AG09309 (cell line): ENCODE data around the gene APOC3.

ENCODE experiments used
- DNase-seq: peaks from one replicate; pipeline ENCODE4 v3.0.0-alpha.2; 2010; ENCODE audit warnings: low read depth
- H3K4me3 ChIP-seq: 2 replicates; pipeline ENCODE4 v1.5.1; 2011; ENCODE audit warnings: mild to moderate bottlenecking, low read depth, low read length, moderate library complexity; ENCODE audit not compliant: control insufficient read depth
- TF ChIP-seq, protein P1 (sequence below): IDR thresholded peaks from 2 replicates; pipeline ENCODE4 v1.5.1; 2011; ENCODE audit warnings: mild to moderate bottlenecking, low read depth, low read length, inconsistent platforms; ENCODE audit not compliant: insufficient read depth, control insufficient read depth; ENCODE audit errors: missing control alignments

Gene APOC3

DNA sequence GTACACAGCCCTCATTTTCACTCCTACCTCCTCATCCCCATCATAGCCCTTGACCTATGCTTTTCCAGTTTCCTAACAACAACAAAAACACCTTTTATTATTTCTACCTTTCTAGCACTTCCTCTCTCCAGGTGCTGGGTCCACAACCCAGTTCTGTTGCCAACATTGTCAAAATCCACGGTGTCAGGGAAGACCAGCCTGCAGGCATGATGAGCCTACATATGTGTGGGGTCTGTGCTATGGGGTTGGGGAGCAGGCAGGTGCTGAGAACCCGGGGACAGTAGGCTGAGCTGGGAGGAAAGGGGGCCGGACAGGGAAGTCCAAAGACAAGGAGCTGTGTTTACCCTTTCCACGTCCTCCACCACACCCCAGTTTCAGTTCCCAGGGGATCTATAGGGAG lies 41.2 kb upstream of the APOC3 start:
- peak overlapping the region; percentile 56 for H3K4me3 ChIP-seq
- no peak for DNase-seq
- TF ChIP-seq, protein P1, sequence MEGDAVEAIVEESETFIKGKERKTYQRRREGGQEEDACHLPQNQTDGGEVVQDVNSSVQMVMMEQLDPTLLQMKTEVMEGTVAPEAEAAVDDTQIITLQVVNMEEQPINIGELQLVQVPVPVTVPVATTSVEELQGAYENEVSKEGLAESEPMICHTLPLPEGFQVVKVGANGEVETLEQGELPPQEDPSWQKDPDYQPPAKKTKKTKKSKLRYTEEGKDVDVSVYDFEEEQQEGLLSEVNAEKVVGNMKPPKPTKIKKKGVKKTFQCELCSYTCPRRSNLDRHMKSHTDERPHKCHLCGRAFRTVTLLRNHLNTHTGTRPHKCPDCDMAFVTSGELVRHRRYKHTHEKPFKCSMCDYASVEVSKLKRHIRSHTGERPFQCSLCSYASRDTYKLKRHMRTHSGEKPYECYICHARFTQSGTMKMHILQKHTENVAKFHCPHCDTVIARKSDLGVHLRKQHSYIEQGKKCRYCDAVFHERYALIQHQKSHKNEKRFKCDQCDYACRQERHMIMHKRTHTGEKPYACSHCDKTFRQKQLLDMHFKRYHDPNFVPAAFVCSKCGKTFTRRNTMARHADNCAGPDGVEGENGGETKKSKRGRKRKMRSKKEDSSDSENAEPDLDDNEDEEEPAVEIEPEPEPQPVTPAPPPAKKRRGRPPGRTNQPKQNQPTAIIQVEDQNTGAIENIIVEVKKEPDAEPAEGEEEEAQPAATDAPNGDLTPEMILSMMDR, result no peak

DNA sequence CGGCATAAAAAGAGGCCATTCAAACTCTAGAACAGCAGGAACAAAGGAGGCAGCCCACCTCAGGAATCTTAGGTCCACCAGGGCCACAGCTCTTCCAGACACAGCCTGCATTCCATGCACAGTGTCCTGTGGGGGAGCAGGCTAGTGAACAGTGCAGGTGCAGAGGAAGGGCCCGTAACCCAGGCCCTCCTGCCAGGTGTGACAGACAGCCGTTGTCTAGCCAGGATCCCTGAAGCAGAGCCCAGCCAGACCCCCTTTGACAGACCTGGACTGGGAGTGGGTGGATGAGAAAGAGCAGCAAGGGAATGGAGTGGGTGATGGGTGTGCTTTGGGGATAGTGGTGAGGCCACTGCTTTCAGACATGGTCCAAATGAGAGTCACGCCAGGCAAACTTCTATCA lies 40.7 kb upstream of the APOC3 start:
- no peak for DNase-seq
- TF ChIP-seq, protein P1, result no peak
- H3K4me3 ChIP-seq, result no peak overlapping the region

GRCh38 chr11:116790167-116791001 lies 39.3 kb upstream of the APOC3 start:
- no peak for DNase-seq
- H3K4me3 ChIP-seq, result no peak overlapping the region
- TF ChIP-seq, protein P1, result no peak

GRCh38 chr11:116791002-116791812 lies 38.5 kb upstream of the APOC3 start:
- DNase-seq, result no peak
- TF ChIP-seq, protein P1, result peak; percentile 94
- no peak overlapping the region for H3K4me3 ChIP-seq

- TF ChIP-seq, protein P1, result no peak
- no peak for DNase-seq
- no peak within 1 kb of the TSS for H3K4me3 ChIP-seq
Measured at GRCh38 chr11:116791813-116792143, 37.9 kb upstream of the APOC3 start, which contains the start of gene APOA5. Gene APOA5, minus strand, starts transcription at chr11:116791879. Its CDS starts 19 bp downstream, at chr11:116791860.

DNA sequence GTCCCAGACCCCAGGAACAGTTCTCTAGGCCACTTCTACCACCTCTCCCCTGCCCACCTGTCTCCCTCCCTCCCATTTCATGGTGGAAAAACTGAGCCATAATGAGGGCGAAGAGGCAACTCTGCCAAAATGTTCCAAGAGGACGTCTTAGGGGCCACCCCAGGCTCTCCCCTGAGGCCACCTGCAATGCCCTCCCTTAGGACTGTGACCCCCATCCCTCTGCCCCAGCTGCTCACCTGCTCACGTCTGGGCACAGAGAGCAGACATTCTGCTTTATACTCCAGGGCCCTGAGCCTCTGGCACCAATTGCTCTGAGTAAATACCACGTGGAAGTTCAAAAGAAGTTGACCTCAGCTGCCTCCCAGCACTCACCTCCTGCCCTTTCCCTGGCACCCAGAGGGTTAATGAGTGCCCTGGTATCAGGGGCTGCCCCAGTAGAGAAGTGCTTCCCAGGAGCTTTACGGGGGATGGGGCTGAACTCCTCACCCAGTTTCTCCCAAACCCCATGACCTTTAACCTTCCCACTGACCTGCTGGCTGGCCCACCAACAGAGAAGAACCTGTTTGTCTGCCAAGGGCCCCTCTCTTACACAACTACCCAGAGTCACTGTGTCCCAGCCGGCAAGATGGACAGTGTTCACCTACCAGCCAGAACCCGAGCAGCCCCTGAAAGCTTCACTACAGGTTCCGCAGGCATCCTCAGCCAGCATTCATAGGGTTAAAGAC lies 37.4 kb upstream of the APOC3 start:
- TF ChIP-seq, protein P1, result no peak
- DNase-seq, result no peak
- H3K4me3 ChIP-seq, result no peak overlapping the region
